ENCODE measurements around the gene ZNF500. TPM values are rescaled to one million over a fixed set of nuclear protein-coding genes. Genes with fewer than 3 reads are reported as not detected.

The ZNF500 gene
- total RNA-seq, 1 experiment from 2014 or later = 29.2 TPM

GRCh38 chr16:4706871-4707270 is 60.1 kb downstream of the ZNF500 start:
- no peaks in the 10 kb centered on the region for H3K4me1 ChIP-seq (replicated peaks; ENCODE audit: insufficient read depth)
- ChIA-PET CTCF (interaction anchor here (0.5 kb wide), 1 partner anchor 239 kb away, joined by 6 read pairs; no protein-coding TSS in a partner anchor), POLR2A (ENCODE audit: unreplicated experiment) (no interaction called here)
- TF ChIP-seq CTCF (conservative IDR thresholded peaks at IDR 0.05) = no peak
- no peak for TF ChIP-seq EZH2 (IDR thresholded peaks at IDR 0.05; ENCODE audit: low read depth)
- no peak overlapping the region for H3K4me2 ChIP-seq
- H3F3A ChIP-seq (ENCODE audit: insufficient read depth, low read depth) = no peaks in the 10 kb centered on the region
- no peaks in the 10 kb centered on the region for H3K27me3 ChIP-seq (ENCODE audit: insufficient read depth, low read depth)
- no peaks in the 10 kb centered on the region for H3K79me2 ChIP-seq (ENCODE audit: low read depth)
- H3K27ac ChIP-seq = no peak overlapping the region
- no peaks in the 10 kb centered on the region for H3K9me2 ChIP-seq (ENCODE audit: insufficient read depth)
- H2AFZ ChIP-seq = no peak overlapping the region
- H3K4me3 ChIP-seq = no peak overlapping the region
- H3K36me3 ChIP-seq (ENCODE audit: low read depth) = peaks cover 14% of the 10 kb centered on the region; the same call in 1 of the 2 replicates
- H4K20me1 ChIP-seq (ENCODE audit: insufficient read depth) = no peaks in the 10 kb centered on the region
- intact Hi-C loops (cut with micrococcal nuclease; ENCODE audit: unreplicated experiment) = no loop called here
- no peaks in the 10 kb centered on the region for H3K9me3 ChIP-seq (ENCODE audit: insufficient read depth, low read depth)
- DNase-seq = no peak
- no TSS peak for BruUV-seq (replicated peaks)

- H3K27ac ChIP-seq = no peak overlapping the region
- no peaks in the 10 kb centered on the region for H3K9me3 ChIP-seq (ENCODE audit: insufficient read depth, low read depth)
- POLR2A ChIA-PET (ENCODE audit: unreplicated experiment) = no interaction called here
- no peak overlapping the region for H3K4me3 ChIP-seq
- no peaks in the 10 kb centered on the region for H3K4me1 ChIP-seq (replicated peaks; ENCODE audit: insufficient read depth)
- H3K27me3 ChIP-seq (ENCODE audit: insufficient read depth, low read depth) = no peaks in the 10 kb centered on the region
- peaks cover 5% of the 10 kb centered on the region; the same call in 1 of the 2 replicates for H3F3A ChIP-seq (ENCODE audit: insufficient read depth, low read depth)
- no peaks in the 10 kb centered on the region for H3K9me2 ChIP-seq (ENCODE audit: insufficient read depth)
- no peak for DNase-seq
- H4K20me1 ChIP-seq (ENCODE audit: insufficient read depth) = no peaks in the 10 kb centered on the region
- H2AFZ ChIP-seq = no peak overlapping the region
- H3K79me2 ChIP-seq (ENCODE audit: low read depth) = no peaks in the 10 kb centered on the region
- intact Hi-C loops (cut with micrococcal nuclease; ENCODE audit: unreplicated experiment) = no loop called here
- no peak for TF ChIP-seq EZH2 (IDR thresholded peaks at IDR 0.05; ENCODE audit: low read depth)
- no peak for TF ChIP-seq CTCF (conservative IDR thresholded peaks at IDR 0.05)
- BruUV-seq (replicated peaks) = no TSS peak
- no peak overlapping the region for H3K4me2 ChIP-seq
- peaks cover 8% of the 10 kb centered on the region; the same call in 1 of the 2 replicates for H3K36me3 ChIP-seq (ENCODE audit: low read depth)
- CTCF ChIA-PET = no interaction called here
Measured at GRCh38 chr16:4704913-4705312, 62.0 kb downstream of the ZNF500 start.

- Histone ChIP-seq H3K4me3 (no peak overlapping the region), H2AFZ (no peak overlapping the region), H3K36me3 (ENCODE audit: low read depth) (peaks cover 4% of the 10 kb centered on the region; the same call in 1 of the 2 replicates), H3K27ac (no peak overlapping the region), H3K27me3 (ENCODE audit: insufficient read depth, low read depth) (no peaks in the 10 kb centered on the region), H3K79me2 (ENCODE audit: low read depth) (no peaks in the 10 kb centered on the region), H3K4me1 (replicated peaks; ENCODE audit: insufficient read depth) (no peaks in the 10 kb centered on the region), H3K4me2 (no peak overlapping the region), H4K20me1 (ENCODE audit: insufficient read depth) (no peaks in the 10 kb centered on the region), H3F3A (ENCODE audit: insufficient read depth, low read depth) (peaks cover 5% of the 10 kb centered on the region; the same call in 1 of the 2 replicates), H3K9me3 (ENCODE audit: insufficient read depth, low read depth) (no peaks in the 10 kb centered on the region), H3K9me2 (ENCODE audit: insufficient read depth) (no peaks in the 10 kb centered on the region)
- intact Hi-C loops (cut with micrococcal nuclease; ENCODE audit: unreplicated experiment) = no loop called here
- no peak for DNase-seq
- TF ChIP-seq EZH2 (IDR thresholded peaks at IDR 0.05; ENCODE audit: low read depth) (no peak), CTCF (conservative IDR thresholded peaks at IDR 0.05) (no peak)
- POLR2A ChIA-PET (ENCODE audit: unreplicated experiment) = no interaction called here
- BruUV-seq (replicated peaks) = no TSS peak
- CTCF ChIA-PET = no interaction called here
Measured at GRCh38 chr16:4704491-4704890, 62.5 kb downstream of the ZNF500 start.
